B cell (primary cell): ENCODE results near the gene C6orf89.

Experiments used
- EZH2 ChIP-seq: IDR thresholded peaks from 2 replicates; pipeline ENCODE4 v1.6.1; 2012; ENCODE audit warnings: borderline replicate concordance, low read depth, mild to moderate bottlenecking, moderate library complexity, low read length; ENCODE audit not compliant: insufficient read depth, poor library complexity, severe bottlenecking
- TF ChIP-seq, protein P1 (sequence below): fragments of 200-600 bp; IDR thresholded peaks from one replicate; pipeline ENCODE4 v1.8.0; 2022; ENCODE audit warnings: antibody characterized with exemption, mild to moderate bottlenecking

DNA sequence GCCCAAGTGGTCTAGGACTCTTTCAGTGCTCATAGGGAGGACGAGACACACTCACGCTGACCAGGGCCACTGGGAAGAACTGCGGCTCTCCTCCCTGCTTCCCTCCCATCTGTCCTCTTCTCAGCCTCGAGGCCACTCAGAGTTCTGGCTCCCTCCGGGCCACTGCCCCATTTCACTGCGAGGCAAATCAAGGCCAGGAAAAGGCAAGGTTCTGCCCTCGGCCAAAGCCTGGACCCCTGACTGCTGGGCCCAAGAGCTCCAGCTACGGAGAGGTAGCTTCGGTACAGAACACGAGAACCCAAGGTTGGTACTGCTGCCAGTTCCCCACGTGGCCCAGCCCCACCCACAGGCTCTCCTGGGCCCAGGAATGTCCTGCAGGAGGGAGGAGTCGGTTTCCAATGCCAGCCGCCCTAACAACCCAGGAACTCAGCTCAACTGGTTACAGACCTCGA, 83.5 kb downstream of the C6orf89 start:
- TF ChIP-seq, protein P1, sequence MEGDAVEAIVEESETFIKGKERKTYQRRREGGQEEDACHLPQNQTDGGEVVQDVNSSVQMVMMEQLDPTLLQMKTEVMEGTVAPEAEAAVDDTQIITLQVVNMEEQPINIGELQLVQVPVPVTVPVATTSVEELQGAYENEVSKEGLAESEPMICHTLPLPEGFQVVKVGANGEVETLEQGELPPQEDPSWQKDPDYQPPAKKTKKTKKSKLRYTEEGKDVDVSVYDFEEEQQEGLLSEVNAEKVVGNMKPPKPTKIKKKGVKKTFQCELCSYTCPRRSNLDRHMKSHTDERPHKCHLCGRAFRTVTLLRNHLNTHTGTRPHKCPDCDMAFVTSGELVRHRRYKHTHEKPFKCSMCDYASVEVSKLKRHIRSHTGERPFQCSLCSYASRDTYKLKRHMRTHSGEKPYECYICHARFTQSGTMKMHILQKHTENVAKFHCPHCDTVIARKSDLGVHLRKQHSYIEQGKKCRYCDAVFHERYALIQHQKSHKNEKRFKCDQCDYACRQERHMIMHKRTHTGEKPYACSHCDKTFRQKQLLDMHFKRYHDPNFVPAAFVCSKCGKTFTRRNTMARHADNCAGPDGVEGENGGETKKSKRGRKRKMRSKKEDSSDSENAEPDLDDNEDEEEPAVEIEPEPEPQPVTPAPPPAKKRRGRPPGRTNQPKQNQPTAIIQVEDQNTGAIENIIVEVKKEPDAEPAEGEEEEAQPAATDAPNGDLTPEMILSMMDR, result no peak
- TF ChIP-seq EZH2, result no peak
